SU-DHL-6 (cell line): ENCODE measurements around the gene EEFSEC.

Experiments
- H2AFZ ChIP-seq: fragments of 200-600 bp; sonication (generic); 2 replicates; pipeline ENCODE4 v1.6.1; 2014; ENCODE audit warnings: low read depth, mild to moderate bottlenecking, moderate library complexity, mixed read lengths, antibody characterized with exemption, low read length; ENCODE audit not compliant: severe bottlenecking
- H3F3A ChIP-seq: fragments of 200-600 bp; shearing (Covaris generic); 2 replicates; pipeline ENCODE4 v1.6.0; 2016; ENCODE audit warnings: antibody characterized with exemption, mild to moderate bottlenecking; ENCODE audit not compliant: insufficient read depth
- H3K27ac ChIP-seq: fragments of 200-600 bp; sonication (generic); 2 replicates; pipeline ENCODE4 v1.5.1; 2016; ENCODE audit warnings: low read depth, mild to moderate bottlenecking, low read length, moderate library complexity, mixed read lengths
- H3K27me3 ChIP-seq: fragments of 200-600 bp; sonication (generic), shearing (Covaris generic); 2 replicates; pipeline ENCODE4 v1.6.0; 2014; ENCODE audit warnings: mild to moderate bottlenecking, low read length
- H3K36me3 ChIP-seq: fragments of 200-600 bp; sonication (generic); 2 replicates; pipeline ENCODE4 v1.6.1; 2014; ENCODE audit warnings: mild to moderate bottlenecking, low read length, mixed read lengths
- H3K4me2 ChIP-seq: fragments of 300-600, 200-600 bp; shearing (Covaris generic), sonication (generic); 2 replicates; pipeline ENCODE4 v1.6.0; 2014; ENCODE audit warnings: low read length, low read depth, mild to moderate bottlenecking; ENCODE audit not compliant: poor library complexity, severe bottlenecking
- H3K4me3 ChIP-seq: fragments of 200-600 bp; sonication (generic); 2 replicates; pipeline ENCODE4 v1.5.1; 2014; ENCODE audit warnings: antibody characterized with exemption, low read length, mild to moderate bottlenecking, mixed read lengths; ENCODE audit not compliant: insufficient read depth, poor library complexity, severe bottlenecking
- H3K79me2 ChIP-seq: fragments of 200-600 bp; sonication (generic); 2 replicates; pipeline ENCODE4 v1.6.1; 2014; ENCODE audit warnings: mild to moderate bottlenecking, low read length, moderate library complexity; ENCODE audit not compliant: insufficient read depth
- H3K9ac ChIP-seq: fragments of 200-600 bp; sonication (generic); 2 replicates; pipeline ENCODE4 v1.7.0; 2014; ENCODE audit warnings: mild to moderate bottlenecking, low read length
- H3K9me2 ChIP-seq: fragments of 200-600 bp; sonication (generic); replicated peaks from 2 replicates; pipeline ENCODE4 v1.6.1; 2014; ENCODE audit warnings: low read length; ENCODE audit not compliant: insufficient read depth
- H3K9me3 ChIP-seq: fragments of 200-600 bp; sonication (generic); 2 replicates; pipeline ENCODE4 v1.6.1; 2014; ENCODE audit warnings: low read length, mixed read lengths; ENCODE audit not compliant: insufficient read depth
- H4K20me1 ChIP-seq: fragments of 200-600 bp; sonication (generic); 2 replicates; pipeline ENCODE4 v1.6.1; 2014; ENCODE audit warnings: low read depth, mild to moderate bottlenecking, antibody characterized with exemption, low read length, moderate library complexity, mixed read lengths
- EZH2phosphoT487 ChIP-seq: fragments of 200-600 bp; sonication (generic), shearing (Covaris generic); conservative IDR thresholded peaks from 2 replicates; pipeline ENCODE4 v1.6.1; 2018; ENCODE audit warnings: mild to moderate bottlenecking, antibody characterized with exemption, low read length, moderate library complexity, mixed read lengths
- TF ChIP-seq, protein P1 (sequence below): fragments of 200-600 bp; sonication (generic); IDR thresholded peaks from one replicate; pipeline ENCODE4 v1.5.1; 2017; ENCODE audit warnings: antibody characterized with exemption, mild to moderate bottlenecking, low read length, moderate library complexity; ENCODE audit not compliant: insufficient read depth, poor library complexity, severe bottlenecking

EEFSEC gene

DNA sequence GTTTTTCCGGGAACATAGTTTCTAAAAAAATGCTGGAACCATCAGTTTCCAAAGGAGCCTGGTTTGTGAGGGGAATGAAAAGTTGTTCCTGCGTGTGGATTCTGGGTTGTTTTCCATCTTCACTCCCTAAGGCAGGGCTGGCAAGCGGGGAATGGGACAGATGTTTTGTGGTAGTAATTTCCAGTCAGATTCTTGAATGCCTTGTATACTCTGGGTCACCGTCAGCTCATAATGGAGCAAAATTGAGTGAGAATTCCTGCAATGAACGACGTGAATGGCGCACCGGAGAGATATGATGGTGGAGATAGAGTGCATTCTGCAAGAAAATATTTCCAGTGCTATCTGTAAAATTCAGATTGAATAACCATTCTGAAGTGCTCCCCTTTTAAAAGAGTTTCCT is 19.9 kb downstream of the EEFSEC start:
- Histone ChIP-seq H2AFZ (no peak overlapping the region), H3F3A (no peaks in the 10 kb centered on the region), H3K36me3 (no peaks in the 10 kb centered on the region), H3K9me2 (no peaks in the 10 kb centered on the region), H3K27me3 (no peaks in the 10 kb centered on the region), H3K4me2 (no peak overlapping the region), H3K79me2 (peaks cover 33% of the 10 kb centered on the region), H3K27ac (no peak overlapping the region), H3K9me3 (no peaks in the 10 kb centered on the region), H3K9ac (no peak overlapping the region), H4K20me1 (no peaks in the 10 kb centered on the region; the same call in 1 of the 2 replicates), H3K4me3 (no peak overlapping the region)
- TF ChIP-seq EZH2phosphoT487 = no peak
- TF ChIP-seq, protein P1, sequence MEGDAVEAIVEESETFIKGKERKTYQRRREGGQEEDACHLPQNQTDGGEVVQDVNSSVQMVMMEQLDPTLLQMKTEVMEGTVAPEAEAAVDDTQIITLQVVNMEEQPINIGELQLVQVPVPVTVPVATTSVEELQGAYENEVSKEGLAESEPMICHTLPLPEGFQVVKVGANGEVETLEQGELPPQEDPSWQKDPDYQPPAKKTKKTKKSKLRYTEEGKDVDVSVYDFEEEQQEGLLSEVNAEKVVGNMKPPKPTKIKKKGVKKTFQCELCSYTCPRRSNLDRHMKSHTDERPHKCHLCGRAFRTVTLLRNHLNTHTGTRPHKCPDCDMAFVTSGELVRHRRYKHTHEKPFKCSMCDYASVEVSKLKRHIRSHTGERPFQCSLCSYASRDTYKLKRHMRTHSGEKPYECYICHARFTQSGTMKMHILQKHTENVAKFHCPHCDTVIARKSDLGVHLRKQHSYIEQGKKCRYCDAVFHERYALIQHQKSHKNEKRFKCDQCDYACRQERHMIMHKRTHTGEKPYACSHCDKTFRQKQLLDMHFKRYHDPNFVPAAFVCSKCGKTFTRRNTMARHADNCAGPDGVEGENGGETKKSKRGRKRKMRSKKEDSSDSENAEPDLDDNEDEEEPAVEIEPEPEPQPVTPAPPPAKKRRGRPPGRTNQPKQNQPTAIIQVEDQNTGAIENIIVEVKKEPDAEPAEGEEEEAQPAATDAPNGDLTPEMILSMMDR = no peak

DNA sequence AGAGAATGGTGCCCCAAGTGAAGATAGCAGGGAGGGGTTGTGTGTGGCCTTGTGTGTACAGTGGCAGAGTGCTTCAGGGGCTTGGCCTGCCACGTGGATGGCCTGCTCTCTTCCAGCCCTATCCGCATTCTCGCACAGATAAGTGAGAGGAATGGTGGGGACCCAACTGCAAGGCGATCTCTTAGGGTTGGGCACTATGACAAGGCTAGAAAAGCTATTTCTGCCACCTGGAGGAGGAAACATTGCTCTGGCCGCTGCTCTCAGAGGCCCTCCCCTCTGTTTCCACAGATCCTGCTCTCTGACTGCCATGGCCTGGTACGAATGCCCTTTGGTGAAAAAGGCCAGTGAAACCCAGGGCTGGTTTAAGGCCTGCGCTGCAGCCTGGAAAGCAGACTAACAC is 20.6 kb downstream of the EEFSEC start:
- Histone ChIP-seq H4K20me1 (no peaks in the 10 kb centered on the region; the same call in 1 of the 2 replicates), H3K4me3 (no peak overlapping the region), H3K79me2 (peaks cover 30% of the 10 kb centered on the region), H3K27ac (no peak overlapping the region), H3F3A (no peaks in the 10 kb centered on the region), H3K36me3 (no peaks in the 10 kb centered on the region), H3K9me3 (no peaks in the 10 kb centered on the region), H3K9me2 (no peaks in the 10 kb centered on the region), H3K9ac (no peak overlapping the region), H3K27me3 (no peaks in the 10 kb centered on the region), H2AFZ (no peak overlapping the region), H3K4me2 (no peak overlapping the region)
- TF ChIP-seq, protein P1 = no peak
- no peak for TF ChIP-seq EZH2phosphoT487

DNA sequence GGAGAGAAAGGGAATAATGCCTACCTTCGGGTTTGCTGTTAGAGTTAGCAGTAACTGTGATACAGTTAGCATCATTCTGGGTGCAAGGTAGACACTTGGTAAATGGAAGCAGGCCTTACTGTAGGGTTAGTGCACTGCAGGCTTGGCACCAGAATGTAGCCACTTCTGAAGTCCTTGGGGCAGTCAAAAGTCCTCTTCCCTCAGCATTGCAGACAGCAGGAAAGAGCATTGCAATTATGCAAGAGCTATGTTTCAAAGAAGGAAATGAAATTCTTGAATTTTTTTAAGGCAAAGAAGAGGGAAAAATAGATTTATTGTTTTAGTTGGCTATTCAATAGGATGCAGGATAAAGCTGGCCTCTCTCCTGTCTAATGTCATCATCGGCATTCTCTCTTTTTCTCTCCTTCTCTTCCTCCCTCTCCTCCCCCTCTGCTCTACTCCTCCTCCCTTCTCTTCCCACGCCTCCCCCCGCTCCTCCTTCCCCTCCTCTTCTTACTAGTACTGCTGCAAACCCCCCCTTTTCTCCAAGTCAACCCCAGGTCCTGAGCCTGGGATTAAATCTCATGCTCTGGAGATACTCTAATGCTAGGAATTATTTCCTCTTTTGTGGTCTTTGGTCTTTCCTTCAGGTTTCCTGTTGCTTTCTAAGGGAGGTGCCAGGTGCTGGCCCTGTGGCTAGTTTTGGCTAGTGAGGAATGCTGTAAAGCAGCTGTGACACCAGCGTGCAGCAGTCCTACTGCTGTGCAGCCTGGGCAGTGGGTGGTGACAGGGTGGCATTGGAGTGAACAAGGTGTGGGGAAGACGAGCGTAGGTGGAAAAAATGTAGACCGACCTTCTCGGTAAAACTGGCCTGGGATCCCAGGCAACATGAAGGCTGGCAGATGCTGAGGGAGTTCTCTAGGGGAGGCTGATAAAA is 21.7 kb downstream of the EEFSEC start:
- H3K4me2 ChIP-seq = no peak overlapping the region
- H3K4me3 ChIP-seq = no peak overlapping the region
- no peak overlapping the region for H2AFZ ChIP-seq
- peaks cover 34% of the 10 kb centered on the region for H3K79me2 ChIP-seq
- no peak overlapping the region for H3K9ac ChIP-seq
- H3K9me3 ChIP-seq = no peaks in the 10 kb centered on the region
- H3K27ac ChIP-seq = no peak overlapping the region
- no peaks in the 10 kb centered on the region for H3K27me3 ChIP-seq
- H3K9me2 ChIP-seq = no peaks in the 10 kb centered on the region
- TF ChIP-seq, protein P1 = no peak
- no peak for TF ChIP-seq EZH2phosphoT487
- no peaks in the 10 kb centered on the region; the same call in 1 of the 2 replicates for H4K20me1 ChIP-seq
- H3F3A ChIP-seq = no peaks in the 10 kb centered on the region
- no peaks in the 10 kb centered on the region for H3K36me3 ChIP-seq
